GM19240 (cell line): ENCODE measurements around the gene KDSR.
A peak's percentile ranks its signal among the peaks of the same experiment; 100 is the strongest.

Experiments used
- DNase-seq: peaks from one replicate; pipeline ENCODE4 v3.0.0; 2011; ENCODE audit warnings: low spot score; ENCODE audit not compliant: insufficient read length

The KDSR gene

GRCh38 chr18:63322206-63322605 lies 44.8 kb downstream of the KDSR start:
- DNase-seq, result no peak

GRCh38 chr18:63321291-63321690 lies 45.7 kb downstream of the KDSR start:
- no peak for DNase-seq

- no peak for DNase-seq
Observed at GRCh38 chr18:63320975-63321265, 46.1 kb downstream of the KDSR start.

- peak; percentile 69 for DNase-seq
Observed at GRCh38 chr18:63320123-63320974, 46.7 kb downstream of the KDSR start.

- DNase-seq, result no peak
Observed at GRCh38 chr18:63319383-63320122, 47.5 kb downstream of the KDSR start, which contains the start of gene BCL2. Gene BCL2, minus strand, starts transcription at chr18:63319769.

GRCh38 chr18:63318889-63319382 lies 48.1 kb downstream of the KDSR start:
- DNase-seq, result no peak

GRCh38 chr18:63317982-63318888 lies 48.8 kb downstream of the KDSR start:
- peak; percentile 58 for DNase-seq

GRCh38 chr18:63317556-63317946 lies 49.5 kb downstream of the KDSR start:
- DNase-seq, result no peak

GRCh38 chr18:63316612-63317555 lies 50.1 kb downstream of the KDSR start:
- no peak for DNase-seq

GRCh38 chr18:63315876-63316275 lies 51.1 kb downstream of the KDSR start:
- no peak for DNase-seq

- no peak for DNase-seq
Observed at GRCh38 chr18:63315131-63315662, 51.8 kb downstream of the KDSR start.

- DNase-seq, result no peak
Observed at GRCh38 chr18:63314062-63314790, 52.8 kb downstream of the KDSR start.

- no peak for DNase-seq
Observed at GRCh38 chr18:63313396-63313917, 53.5 kb downstream of the KDSR start.

GRCh38 chr18:63312737-63313395 lies 54.1 kb downstream of the KDSR start:
- no peak for DNase-seq

- no peak for DNase-seq
Observed at GRCh38 chr18:63312019-63312409, 55.0 kb downstream of the KDSR start.

GRCh38 chr18:63311118-63312018 lies 55.6 kb downstream of the KDSR start:
- no peak for DNase-seq

GRCh38 chr18:63309422-63309821 lies 57.6 kb downstream of the KDSR start:
- DNase-seq, result no peak
